ENCODE measurements around the gene ADIPOR2. TPM values are rescaled to one million over a fixed set of nuclear protein-coding genes. Genes with fewer than 3 reads are reported as not detected.

ADIPOR2 gene
- total and polyA plus RNA-seq, 10 of the 15 experiments (the other 5 are each of a cell fraction or from before 2014, with no cell fraction given): 8.6 to 65.0 (median 38.0) TPM

DNA sequence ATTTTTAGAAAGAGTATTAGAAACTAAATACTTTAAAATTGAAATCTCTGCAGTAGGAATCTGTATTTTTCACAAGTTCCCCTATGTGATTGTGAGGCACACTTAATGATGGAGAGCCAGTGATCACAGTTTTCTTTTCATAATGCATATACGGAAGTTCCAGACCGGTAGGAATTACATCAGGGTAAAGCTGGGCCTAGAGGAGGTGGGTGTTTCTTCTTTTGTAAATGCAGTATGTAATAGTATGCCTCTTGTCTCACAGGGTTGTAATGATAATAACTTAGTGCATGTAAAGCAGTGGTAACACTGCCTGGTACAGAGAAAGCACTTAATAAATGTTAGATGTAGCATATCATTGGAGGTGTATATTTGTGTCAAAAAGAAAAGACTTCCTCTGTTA lies 72.3 kb downstream of the ADIPOR2 start (continued):
- no peak for TF ChIP-seq SMAD5 (IDR thresholded peaks at IDR 0.05; ENCODE audit: low read depth)
- TF ChIP-seq PAX8 (IDR thresholded peaks at IDR 0.05): no peak

GRCh38 chr12:1766110-1766509 lies 75.2 kb downstream of the ADIPOR2 start:
- no peak for FAIRE-seq
- RAD21 ChIA-PET (ENCODE audit: unreplicated experiment): interaction anchor here (1.4 kb wide), 1 partner anchor 174 kb away, joined by 3 read pairs; no protein-coding TSS in a partner anchor
- no peaks in the 10 kb centered on the region for H3K27me3 ChIP-seq (replicated peaks in 1 of 2; ENCODE audit: control insufficient read depth in 2 of 2, insufficient read depth in 2 of 2, low read length in 1 of 2)
- POLR2A ChIA-PET: interaction anchor here (0.9 kb wide), 1 partner anchor 78 kb away, joined by 3 read pairs; no protein-coding TSS in a partner anchor
- WGBS (ENCODE audit: insufficient coverage, insufficient replicate concordance, low lambda C conversion rate, missing lambda C conversion rate): 95% methylated on average over 1 of the region's 1 CpG
- H3K4me2 ChIP-seq (ENCODE audit: control insufficient read depth, insufficient read depth): no peak overlapping the region
- H3K79me2 ChIP-seq (ENCODE audit: control insufficient read depth, insufficient read depth, low read length): no peaks in the 10 kb centered on the region; the same call in none of the 2 replicates
- in situ Hi-C loops (cut with MboI): no loop called here
- no peak for TF ChIP-seq TCF12 (IDR thresholded peaks at IDR 0.05; ENCODE audit: low read depth, low read length)
- no peak for TF ChIP-seq EZH2 (IDR thresholded peaks at IDR 0.05; ENCODE audit: borderline replicate concordance, control insufficient read depth, low read depth, low read length)
- no peak for TF ChIP-seq POLR2AphosphoS5 (IDR thresholded peaks at IDR 0.05; ENCODE audit: low read length)
- no peak for TF ChIP-seq CEBPB (IDR thresholded peaks at IDR 0.05; ENCODE audit: borderline replicate concordance in 1 of 2, low read depth in 2 of 2, low read length in 2 of 2)
- no peak for TF ChIP-seq EED (IDR thresholded peaks at IDR 0.05; ENCODE audit: low read depth)
- no peak for TF ChIP-seq MXI1 (IDR thresholded peaks at IDR 0.05; ENCODE audit: low read depth, low read length)
- TF ChIP-seq EGR1 (IDR thresholded peaks at IDR 0.05; ENCODE audit: borderline replicate concordance in 1 of 2, low read depth in 2 of 2, low read length in 2 of 2): no peak
- TF ChIP-seq NR2C1 (IDR thresholded peaks at IDR 0.05): no peak
- no peak for TF ChIP-seq YY1 (IDR thresholded peaks at IDR 0.05; ENCODE audit: low read depth, low read length)
- no peak for TF ChIP-seq RAD21 (IDR thresholded peaks at IDR 0.05; ENCODE audit: insufficient read depth, low read depth, low read length)
- no peak for TF ChIP-seq ZSCAN29 (IDR thresholded peaks at IDR 0.05)
- TF ChIP-seq ZNF217 (IDR thresholded peaks at IDR 0.05): no peak
- TF ChIP-seq, protein P1, sequence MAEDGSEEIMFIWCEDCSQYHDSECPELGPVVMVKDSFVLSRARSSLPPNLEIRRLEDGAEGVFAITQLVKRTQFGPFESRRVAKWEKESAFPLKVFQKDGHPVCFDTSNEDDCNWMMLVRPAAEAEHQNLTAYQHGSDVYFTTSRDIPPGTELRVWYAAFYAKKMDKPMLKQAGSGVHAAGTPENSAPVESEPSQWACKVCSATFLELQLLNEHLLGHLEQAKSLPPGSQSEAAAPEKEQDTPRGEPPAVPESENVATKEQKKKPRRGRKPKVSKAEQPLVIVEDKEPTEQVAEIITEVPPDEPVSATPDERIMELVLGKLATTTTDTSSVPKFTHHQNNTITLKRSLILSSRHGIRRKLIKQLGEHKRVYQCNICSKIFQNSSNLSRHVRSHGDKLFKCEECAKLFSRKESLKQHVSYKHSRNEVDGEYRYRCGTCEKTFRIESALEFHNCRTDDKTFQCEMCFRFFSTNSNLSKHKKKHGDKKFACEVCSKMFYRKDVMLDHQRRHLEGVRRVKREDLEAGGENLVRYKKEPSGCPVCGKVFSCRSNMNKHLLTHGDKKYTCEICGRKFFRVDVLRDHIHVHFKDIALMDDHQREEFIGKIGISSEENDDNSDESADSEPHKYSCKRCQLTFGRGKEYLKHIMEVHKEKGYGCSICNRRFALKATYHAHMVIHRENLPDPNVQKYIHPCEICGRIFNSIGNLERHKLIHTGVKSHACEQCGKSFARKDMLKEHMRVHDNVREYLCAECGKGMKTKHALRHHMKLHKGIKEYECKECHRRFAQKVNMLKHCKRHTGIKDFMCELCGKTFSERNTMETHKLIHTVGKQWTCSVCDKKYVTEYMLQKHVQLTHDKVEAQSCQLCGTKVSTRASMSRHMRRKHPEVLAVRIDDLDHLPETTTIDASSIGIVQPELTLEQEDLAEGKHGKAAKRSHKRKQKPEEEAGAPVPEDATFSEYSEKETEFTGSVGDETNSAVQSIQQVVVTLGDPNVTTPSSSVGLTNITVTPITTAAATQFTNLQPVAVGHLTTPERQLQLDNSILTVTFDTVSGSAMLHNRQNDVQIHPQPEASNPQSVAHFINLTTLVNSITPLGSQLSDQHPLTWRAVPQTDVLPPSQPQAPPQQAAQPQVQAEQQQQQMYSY (CRISPR knock-in tag; IDR thresholded peaks at IDR 0.05): no peak
- no peak for TF ChIP-seq FOXM1 (IDR thresholded peaks at IDR 0.05; ENCODE audit: low read depth, low read length)
- SMC1A ChIA-PET (ENCODE audit: uncharacterized antibody, unreplicated experiment): interaction anchor here (0.8 kb wide), 1 partner anchor 70 kb away, joined by 4 read pairs; no protein-coding TSS in a partner anchor
- no peaks in the 10 kb centered on the region for H3K9me3 ChIP-seq (replicated peaks; ENCODE audit: control insufficient read depth, insufficient read depth, low read length)
- no peak overlapping the region for H3K27ac ChIP-seq (ENCODE audit: control insufficient read depth, insufficient read depth)
- no TSS peak for BruUV-seq (replicated peaks)
- CTCF ChIA-PET: interaction anchor here (1.2 to 1.8 kb wide), 3 partner anchors 9 to 113 kb away, joined by 3 to 8 read pairs (median 7); no protein-coding TSS in a partner anchor
- ATAC-seq: no peak
- no peaks in the 10 kb centered on the region for H3K4me1 ChIP-seq (ENCODE audit: control insufficient read depth, insufficient read depth, low read length)
- H4K20me1 ChIP-seq (ENCODE audit: control insufficient read depth, insufficient read depth): no peaks in the 10 kb centered on the region
- peaks cover 0 to 4% of the 10 kb centered on the region in 2 experiments; a peak in 3 of 4 replicates for H3K36me3 ChIP-seq (ENCODE audit: control insufficient read depth in 2 of 2, insufficient read depth in 2 of 2, low read length in 1 of 2)
- H3K9ac ChIP-seq (ENCODE audit: control insufficient read depth, insufficient read depth, low read length): no peak overlapping the region
- intact Hi-C loops (cut with micrococcal nuclease; ENCODE audit: unreplicated experiment): no loop called here
- DNase-seq (ENCODE audit: low read depth, low spot score): no peak
- no peak overlapping the region for H3K4me3 ChIP-seq
- no peak overlapping the region for H2AFZ ChIP-seq (ENCODE audit: control insufficient read depth, low read depth, low read length)

Data from GM12878 (cell line).